Stimulated activated naive CD4-positive, alpha-beta T cell (primary cell): ENCODE data around the gene TBX5.

ENCODE experiments used
- DNase-seq, 6 experiments: peaks; one replicate each; lab custom pipeline; 2025; lab: John Stamatoyannopoulos, UW

Gene TBX5

GRCh38 chr12:114406316-114406983 lies 506 bp upstream of the TBX5 start:
- DNase-seq: no peak

- DNase-seq: no peak
Observed at GRCh38 chr12:114404926-114405518, 922 bp downstream of the TBX5 start.

GRCh38 chr12:114404083-114404925 lies 1.6 kb downstream of the TBX5 start:
- DNase-seq: no peak

GRCh38 chr12:114403690-114404066 lies 2.3 kb downstream of the TBX5 start:
- DNase-seq: no peak

- DNase-seq: no peak
Observed at GRCh38 chr12:114403011-114403689, 2.8 kb downstream of the TBX5 start.

- DNase-seq: no peak
Observed at GRCh38 chr12:114402084-114402717, 3.7 kb downstream of the TBX5 start.

- no peak for DNase-seq
Observed at GRCh38 chr12:114401328-114402083, 4.4 kb downstream of the TBX5 start.

GRCh38 chr12:114400925-114401324 lies 5.0 kb downstream of the TBX5 start:
- DNase-seq: no peak

- no peak for DNase-seq
Observed at GRCh38 chr12:114400361-114400811, 5.6 kb downstream of the TBX5 start.

GRCh38 chr12:114399664-114400211 lies 6.2 kb downstream of the TBX5 start:
- no peak for DNase-seq

GRCh38 chr12:114397978-114398881 lies 7.7 kb downstream of the TBX5 start:
- no peak for DNase-seq

GRCh38 chr12:114396869-114397719 lies 8.8 kb downstream of the TBX5 start:
- DNase-seq: no peak

GRCh38 chr12:114396153-114396868 lies 9.6 kb downstream of the TBX5 start:
- DNase-seq: no peak

GRCh38 chr12:114395755-114396152 lies 10.2 kb downstream of the TBX5 start:
- DNase-seq: no peak

GRCh38 chr12:114395233-114395632 lies 10.7 kb downstream of the TBX5 start:
- DNase-seq: no peak

- DNase-seq: no peak
Observed at GRCh38 chr12:114393569-114393968, 12.4 kb downstream of the TBX5 start.

- no peak for DNase-seq
Observed at GRCh38 chr12:114392909-114393308, 13.0 kb downstream of the TBX5 start.

- no peak for DNase-seq
Observed at GRCh38 chr12:114391088-114391487, 14.9 kb downstream of the TBX5 start.
